GM23248 (cell line): ENCODE data around the gene DES.

Source experiments
- EZH2 ChIP-seq: fragments of 200-600 bp; sonication (generic); IDR thresholded peaks from 2 replicates; pipeline ENCODE4 v1.6.1; 2018; ENCODE audit warnings: antibody characterized with exemption, mild to moderate bottlenecking; ENCODE audit not compliant: insufficient read depth, poor library complexity, severe bottlenecking
- EZH2phosphoT487 ChIP-seq: fragments of 200-600 bp; sonication (generic); IDR thresholded peaks from 2 replicates; pipeline ENCODE4 v1.6.1; 2018; ENCODE audit warnings: antibody characterized with exemption, moderate library complexity, mild to moderate bottlenecking, low read depth; ENCODE audit not compliant: insufficient read depth

DNA sequence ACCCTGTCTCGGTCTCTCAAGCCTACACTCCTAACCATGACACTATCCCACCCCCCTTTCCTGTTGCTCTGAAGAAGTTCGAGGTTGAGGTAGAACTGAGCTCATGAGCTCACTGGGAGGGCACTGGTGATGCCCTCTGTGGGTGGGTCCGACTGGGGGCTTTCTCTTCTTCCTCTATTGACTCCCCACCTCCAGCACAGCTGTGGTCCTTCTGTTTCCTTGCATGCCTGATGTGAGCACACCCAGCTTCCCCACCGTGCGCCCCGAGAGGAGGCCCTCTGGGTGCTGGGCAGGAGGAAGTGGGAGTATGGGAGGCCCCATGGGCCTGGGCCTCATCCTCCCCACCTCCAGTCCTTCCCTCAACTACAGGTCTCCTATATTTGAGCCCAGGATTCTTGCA is 37.4 kb downstream of the DES start:
- TF ChIP-seq EZH2phosphoT487 (no peak), EZH2 (no peak)
